Thymus (tissue), 11 donors: Measurements from ENCODE around the gene SLC44A2. TPM values are rescaled to one million over a fixed set of nuclear protein-coding genes. Genes with fewer than 3 reads are reported as not detected.

ENCODE experiments used
- DNase-seq, 9 donors: peaks; one replicate each; pipeline ENCODE4 v3.0.0-alpha.2; 2013; ENCODE audit warnings: low spot score in 9 of 9, low read depth in 6 of 9, missing footprints in 1 of 9
- H3K27ac ChIP-seq, 2 donors: one replicate each; pipeline ENCODE4 v1.5.1; 2013; ENCODE audit warnings: control low read depth in 1 of 2, low read depth in 1 of 2, low read length in 1 of 2, mild to moderate bottlenecking in 1 of 2, moderate library complexity in 1 of 2
- H3K27me3 ChIP-seq, 2 donors: one replicate each; pipeline ENCODE4 v1.5.1; 2013; ENCODE audit warnings: low read length in 1 of 2; ENCODE audit not compliant: control insufficient read depth in 2 of 2, insufficient read depth in 1 of 2
- H3K36me3 ChIP-seq, 2 donors: one replicate each; pipeline ENCODE4 v1.5.1; 2013; ENCODE audit warnings: low read length in 1 of 2, mild to moderate bottlenecking in 1 of 2, moderate library complexity in 1 of 2; ENCODE audit not compliant: control insufficient read depth in 2 of 2, insufficient read depth in 2 of 2
- H3K4me1 ChIP-seq, 2 donors: one replicate each; pipeline ENCODE4 v1.5.1; 2013; ENCODE audit warnings: low read length in 2 of 2; ENCODE audit not compliant: control insufficient read depth in 2 of 2, insufficient read depth in 2 of 2
- H3K4me3 ChIP-seq, 2 donors: one replicate each; pipeline ENCODE4 v1.5.1; 2013; ENCODE audit warnings: low read length in 2 of 2, control low read depth in 1 of 2, mild to moderate bottlenecking in 1 of 2
- H3K9me3 ChIP-seq, 2 donors: one replicate each; pipeline ENCODE4 v1.5.1; 2013; ENCODE audit warnings: low read length in 1 of 2, mild to moderate bottlenecking in 1 of 2; ENCODE audit not compliant: control insufficient read depth in 2 of 2, insufficient read depth in 1 of 2
- WGBS: extraction: QIAGEN DNeasy Blood & Tissue Kit; methylation state at CpG from one replicate; pipeline ENCODE4 v1.1.7; 2013; 5-methylcytosine and 5-hydroxymethylcytosine counted together
- polyA plus RNA-seq: library from polyadenylated mRNA; stranded (reverse); fragments of 200-250 nt; gene quantifications from one replicate; pipeline ENCODE4 v1.2.3, GENCODE V29; 2013
- total RNA-seq: library from RNA; stranded (reverse); fragments of 120-200 nt; gene quantifications from one replicate; pipeline ENCODE4 v1.2.4, GENCODE V29; 2013
- donor health status: healthy.

SLC44A2 gene
- total and polyA plus RNA-seq, 2 donors, result 25.6 to 78.4 TPM

DNA sequence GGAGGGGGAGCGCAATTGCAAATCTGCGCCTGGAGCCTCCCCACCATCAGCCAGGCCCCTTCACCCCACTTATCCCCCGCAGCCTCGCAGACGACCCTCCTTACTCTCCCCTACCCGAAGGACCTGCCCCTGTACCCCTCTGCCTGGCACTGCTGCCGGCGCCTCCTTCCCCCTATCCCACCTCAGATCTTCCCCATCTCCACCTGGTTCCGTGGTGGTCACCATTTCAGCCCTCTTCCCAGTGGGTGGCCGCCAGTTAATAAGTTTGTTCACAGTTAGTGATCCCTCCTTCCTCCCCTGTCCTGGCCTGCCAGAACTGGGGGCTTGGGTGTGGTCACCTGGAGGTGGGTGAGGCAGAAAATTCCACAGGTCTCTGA, 397 bp downstream of the SLC44A2 start:
- Histone ChIP-seq H3K36me3 (peaks cover 27 to 33% of the 10 kb centered on the region in 2 donors), H3K9me3 (no peaks in the 10 kb centered on the region), H3K27ac (peak overlapping the region in 1 of 2 donors; percentile 11), H3K4me1 (peaks cover 0 to 9% of the 10 kb centered on the region in 2 donors), H3K4me3 (peak overlapping the region; percentile 21 to 22), H3K27me3 (no peaks in the 10 kb centered on the region)
- WGBS, result 95% methylated on average over 10 of the region's 10 CpGs
- no peak for DNase-seq

- no peaks in the 10 kb centered on the region for H3K27me3 ChIP-seq
- peaks cover 61 to 69% of the 10 kb centered on the region in 2 donors for H3K36me3 ChIP-seq
- DNase-seq, result no peak
- H3K4me3 ChIP-seq, result no peak overlapping the region
- peaks cover 0 to 3% of the 10 kb centered on the region in 2 donors for H3K9me3 ChIP-seq
- H3K4me1 ChIP-seq, result no peaks in the 10 kb centered on the region
- H3K27ac ChIP-seq, result no peak overlapping the region
- 96% methylated on average over 14 of the region's 14 CpGs for WGBS
These were observed 6.5 kb downstream of the SLC44A2 start for GRCh38 chr19:10631874-10632273.

GRCh38 chr19:10634430-10634829, 9.1 kb downstream of the SLC44A2 start:
- Histone ChIP-seq H3K4me3 (no peak overlapping the region), H3K27me3 (no peaks in the 10 kb centered on the region), H3K36me3 (peaks cover 65 to 73% of the 10 kb centered on the region in 2 donors), H3K4me1 (no peaks in the 10 kb centered on the region), H3K9me3 (peaks cover 0 to 3% of the 10 kb centered on the region in 2 donors), H3K27ac (no peak overlapping the region)
- 97% methylated on average over 7 of the region's 7 CpGs for WGBS
- no peak for DNase-seq

GRCh38 chr19:10634963-10635362, 9.6 kb downstream of the SLC44A2 start:
- Histone ChIP-seq H3K27ac (no peak overlapping the region), H3K4me3 (no peak overlapping the region), H3K36me3 (peaks cover 67 to 71% of the 10 kb centered on the region in 2 donors), H3K27me3 (no peaks in the 10 kb centered on the region), H3K4me1 (no peaks in the 10 kb centered on the region), H3K9me3 (peaks cover 0 to 3% of the 10 kb centered on the region in 2 donors)
- 98% methylated on average over 6 of the region's 6 CpGs for WGBS
- DNase-seq, result no peak

- 98% methylated on average over 37 of the region's 37 CpGs for WGBS
These were observed 11.1 kb downstream of the SLC44A2 start for GRCh38 chr19:10636304-10636972.

DNA sequence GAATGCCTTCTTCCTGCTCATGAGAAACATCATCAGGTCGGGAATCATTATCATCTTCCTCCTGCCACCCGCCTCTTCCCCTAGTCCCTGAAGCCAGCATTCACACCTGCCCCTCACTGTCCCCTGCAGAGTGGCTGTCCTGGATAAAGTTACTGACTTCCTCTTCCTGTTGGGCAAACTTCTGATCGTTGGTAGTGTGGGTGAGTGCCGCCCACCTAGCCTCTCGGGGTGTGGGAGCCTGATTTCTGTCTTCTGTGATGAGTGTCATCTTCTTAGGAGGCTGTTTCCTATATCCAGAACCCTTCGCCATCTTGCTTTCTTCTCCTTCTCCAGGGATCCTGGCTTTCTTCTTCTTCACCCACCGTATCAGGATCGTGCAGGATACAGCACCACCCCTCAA, 12.5 kb downstream of the SLC44A2 start:
- 84% methylated on average over 8 of the region's 8 CpGs for WGBS

More at GRCh38 chr19:10636304-10636972, 11.1 kb downstream of the SLC44A2 start:
- Histone ChIP-seq H3K27ac (no peak overlapping the region), H3K4me3 (no peak overlapping the region), H3K36me3 (peaks cover 69 to 72% of the 10 kb centered on the region in 2 donors), H3K27me3 (no peaks in the 10 kb centered on the region), H3K4me1 (no peaks in the 10 kb centered on the region), H3K9me3 (peaks cover 0 to 3% of the 10 kb centered on the region in 2 donors)
- no peak for DNase-seq

DNA sequence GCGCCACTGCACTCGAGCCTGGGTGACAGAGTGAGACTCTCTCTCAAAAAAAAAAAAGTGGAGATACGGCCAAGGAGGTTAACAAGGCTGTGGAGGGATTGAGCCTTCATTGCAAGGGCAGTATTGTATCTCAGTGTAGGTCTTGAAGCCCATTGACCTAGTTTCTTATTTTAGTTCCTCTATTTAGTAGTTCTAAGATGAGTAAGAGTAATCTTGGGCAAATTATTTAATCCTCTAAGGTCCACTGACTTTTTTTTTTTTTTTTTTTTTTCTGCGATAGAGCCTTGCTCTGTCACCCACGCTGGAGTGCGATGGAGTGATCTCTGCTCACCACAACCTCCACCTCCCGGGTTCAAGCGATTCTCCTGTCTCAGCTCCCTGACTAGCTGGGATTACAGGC, 14.5 kb downstream of the SLC44A2 start:
- DNase-seq, result no peak
- Histone ChIP-seq H3K9me3 (peaks cover 0 to 3% of the 10 kb centered on the region in 2 donors), H3K27ac (no peak overlapping the region), H3K4me3 (no peak overlapping the region), H3K27me3 (no peaks in the 10 kb centered on the region), H3K4me1 (peaks cover 0 to 22% of the 10 kb centered on the region in 2 donors), H3K36me3 (peaks cover 71 to 78% of the 10 kb centered on the region in 2 donors)
- 96% methylated on average over 8 of the region's 8 CpGs for WGBS

More for the DNA sequence above, 12.5 kb downstream of the SLC44A2 start:
- Histone ChIP-seq H3K36me3 (peaks cover 70 to 72% of the 10 kb centered on the region in 2 donors), H3K9me3 (peaks cover 0 to 3% of the 10 kb centered on the region in 2 donors), H3K27me3 (no peaks in the 10 kb centered on the region), H3K27ac (no peak overlapping the region), H3K4me1 (peaks cover 0 to 3% of the 10 kb centered on the region in 2 donors), H3K4me3 (no peak overlapping the region)
- no peak for DNase-seq

- H3K27ac ChIP-seq, result no peak overlapping the region
- H3K4me3 ChIP-seq, result no peak overlapping the region
- peaks cover 0 to 2% of the 10 kb centered on the region in 2 donors for H3K9me3 ChIP-seq
- H3K27me3 ChIP-seq, result no peaks in the 10 kb centered on the region
- no peak for DNase-seq
- WGBS, result 96% methylated on average over 2 of the region's 2 CpGs
- H3K36me3 ChIP-seq, result peaks cover 66 to 73% of the 10 kb centered on the region in 2 donors
- peaks cover 0 to 22% of the 10 kb centered on the region in 2 donors for H3K4me1 ChIP-seq
These were observed 15.0 kb downstream of the SLC44A2 start for GRCh38 chr19:10640361-10640760.

DNA sequence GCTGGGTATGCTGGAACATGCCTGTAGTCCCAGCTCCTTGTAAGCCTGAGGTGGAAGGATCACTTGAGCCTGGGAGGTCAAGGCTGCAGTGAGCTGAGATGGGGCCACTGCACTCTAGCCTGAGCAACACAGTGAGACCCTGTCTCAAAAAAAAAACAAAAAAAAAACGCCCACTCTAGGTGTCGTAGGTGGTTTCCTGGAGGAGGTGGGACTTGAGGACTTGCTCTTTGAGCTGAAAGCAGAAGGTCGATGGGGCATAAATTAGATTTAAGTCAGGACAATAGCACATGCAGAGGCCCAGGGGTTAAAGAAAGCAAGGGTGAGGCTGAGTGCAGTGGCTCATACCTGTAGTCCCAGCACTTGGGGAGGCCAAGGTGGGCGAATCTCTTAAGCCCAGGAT, 15.9 kb downstream of the SLC44A2 start:
- peaks cover 0 to 22% of the 10 kb centered on the region in 2 donors for H3K4me1 ChIP-seq
- H3K36me3 ChIP-seq, result peaks cover 59 to 67% of the 10 kb centered on the region in 2 donors
- no peak overlapping the region for H3K27ac ChIP-seq
- 92% methylated on average over 4 of the region's 4 CpGs for WGBS
- H3K27me3 ChIP-seq, result no peaks in the 10 kb centered on the region
- no peak for DNase-seq
- no peak overlapping the region for H3K4me3 ChIP-seq
- no peaks in the 10 kb centered on the region for H3K9me3 ChIP-seq
